Ammon's horn (tissue), 1 donor: ENCODE results near the gene UBXN7.
"Not testable (repeated sequence)": the region's sequence is repeated elsewhere in the genome, so short reads cannot be mapped to it uniquely, and the experiment has no call there.

Experiments
- DNase-seq: peaks from one replicate; pipeline ENCODE4 v3.0.0-alpha.2; 2016; ENCODE audit warnings: low spot score

Gene UBXN7

DNA sequence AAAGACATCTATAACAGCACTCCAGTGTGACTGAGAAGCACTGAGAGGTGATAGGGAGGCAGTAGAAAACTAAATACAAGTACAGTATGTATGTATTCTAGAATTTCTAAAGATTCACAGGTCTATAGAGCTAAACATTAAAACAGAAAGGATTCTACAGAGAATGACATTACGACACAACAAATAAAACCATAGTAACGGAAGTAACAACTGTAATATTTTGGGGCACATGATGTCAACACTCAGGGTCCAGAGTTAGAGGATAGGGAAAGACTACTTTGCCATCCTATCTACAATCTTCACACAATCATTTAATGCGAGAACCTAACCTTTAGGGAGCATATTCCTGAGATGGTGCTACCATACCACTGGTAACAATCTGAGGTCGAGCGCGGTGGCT is 13.6 kb downstream of the UBXN7 start:
- DNase-seq: no peak

DNA sequence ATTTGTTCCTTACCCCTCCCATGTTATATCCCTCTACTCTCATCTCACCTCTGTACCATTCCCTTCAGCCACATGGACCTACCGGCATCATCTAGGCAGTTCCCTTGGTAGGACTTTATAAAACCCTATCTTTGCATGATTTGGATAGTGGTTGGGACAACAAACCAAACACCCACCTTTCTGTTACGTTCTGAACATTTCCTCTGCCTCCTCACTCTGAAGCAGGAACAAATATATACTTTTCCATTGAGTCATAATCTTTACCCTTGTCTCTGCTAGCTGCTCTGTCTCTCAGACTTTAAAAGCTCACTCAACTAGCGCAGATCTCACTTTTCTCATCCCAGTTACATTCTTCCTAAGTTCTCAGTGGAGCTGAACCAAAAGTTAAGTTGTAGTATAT is 17.8 kb downstream of the UBXN7 start:
- no peak for DNase-seq

DNA sequence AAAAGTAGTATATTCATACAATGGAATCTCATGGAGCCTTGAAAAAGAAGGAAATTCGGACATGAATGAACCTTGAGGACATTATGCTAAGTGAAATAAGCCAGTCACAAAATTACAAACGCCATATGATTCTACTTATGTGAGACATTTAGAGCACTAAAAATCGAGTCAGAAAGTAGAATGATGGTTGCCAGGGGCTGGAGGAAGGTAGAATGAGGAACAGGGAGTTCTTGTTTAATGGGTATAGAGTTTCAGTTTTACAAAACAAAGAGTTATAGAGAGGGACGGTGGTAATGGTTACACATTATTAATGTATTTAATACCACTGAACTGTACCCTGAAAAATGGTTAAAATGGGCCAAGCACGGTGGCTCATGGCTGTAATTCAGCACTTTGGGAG is 19.5 kb downstream of the UBXN7 start:
- no peak for DNase-seq

DNA sequence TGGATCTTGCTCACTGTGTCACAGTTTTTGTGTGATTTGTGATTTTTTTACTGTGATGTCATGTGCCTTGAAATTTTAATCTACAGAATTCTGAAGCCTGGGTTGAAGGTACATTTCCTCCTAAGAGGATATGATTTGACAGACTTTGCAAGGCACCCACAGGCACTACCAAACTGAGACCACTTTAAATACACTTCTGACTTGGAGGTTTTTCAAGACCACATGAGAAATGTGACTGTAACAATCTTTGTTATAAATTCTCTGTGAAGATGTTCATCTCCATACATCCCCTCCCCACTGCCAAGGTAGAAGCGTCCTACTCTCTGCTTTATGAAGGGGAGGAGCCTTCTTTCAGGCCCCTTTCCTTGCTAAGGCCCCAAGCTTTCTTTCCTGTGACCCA is 22.8 kb downstream of the UBXN7 start:
- no peak for DNase-seq

DNA sequence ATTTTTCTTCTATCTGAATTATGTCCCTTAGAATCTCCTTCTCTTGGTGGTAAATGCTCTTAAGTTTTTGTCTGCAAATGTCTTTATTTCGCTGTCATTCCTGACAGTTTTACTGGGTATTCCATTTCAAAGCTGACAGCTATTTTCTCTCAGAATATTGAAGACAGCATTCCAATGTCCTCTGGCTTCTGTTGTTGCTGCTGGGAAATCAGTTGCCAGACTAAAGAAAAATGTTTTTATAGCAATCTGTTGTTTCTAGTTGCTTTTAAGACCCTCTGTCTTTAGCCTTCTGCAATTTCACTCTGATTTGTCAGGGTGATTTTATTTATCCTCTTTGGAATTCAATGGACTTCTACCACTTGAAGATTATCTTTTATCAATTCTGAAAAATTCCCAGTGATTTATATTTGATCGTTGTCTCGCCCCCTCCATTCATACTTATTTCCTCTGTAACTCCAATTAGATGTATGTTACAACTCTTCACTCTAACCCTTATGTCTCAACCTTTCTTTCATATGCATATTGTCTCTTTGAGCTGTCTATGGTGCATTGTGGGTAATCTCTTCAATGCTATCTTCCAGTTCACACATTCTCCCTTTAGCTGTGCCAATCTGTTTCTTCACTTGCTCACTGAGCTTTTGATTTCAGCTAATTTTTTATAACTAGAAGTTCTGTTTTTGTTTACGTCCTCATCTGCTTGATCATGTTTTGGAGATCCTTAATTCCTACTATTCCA is 23.5 kb downstream of the UBXN7 start:
- no peak for DNase-seq

DNA sequence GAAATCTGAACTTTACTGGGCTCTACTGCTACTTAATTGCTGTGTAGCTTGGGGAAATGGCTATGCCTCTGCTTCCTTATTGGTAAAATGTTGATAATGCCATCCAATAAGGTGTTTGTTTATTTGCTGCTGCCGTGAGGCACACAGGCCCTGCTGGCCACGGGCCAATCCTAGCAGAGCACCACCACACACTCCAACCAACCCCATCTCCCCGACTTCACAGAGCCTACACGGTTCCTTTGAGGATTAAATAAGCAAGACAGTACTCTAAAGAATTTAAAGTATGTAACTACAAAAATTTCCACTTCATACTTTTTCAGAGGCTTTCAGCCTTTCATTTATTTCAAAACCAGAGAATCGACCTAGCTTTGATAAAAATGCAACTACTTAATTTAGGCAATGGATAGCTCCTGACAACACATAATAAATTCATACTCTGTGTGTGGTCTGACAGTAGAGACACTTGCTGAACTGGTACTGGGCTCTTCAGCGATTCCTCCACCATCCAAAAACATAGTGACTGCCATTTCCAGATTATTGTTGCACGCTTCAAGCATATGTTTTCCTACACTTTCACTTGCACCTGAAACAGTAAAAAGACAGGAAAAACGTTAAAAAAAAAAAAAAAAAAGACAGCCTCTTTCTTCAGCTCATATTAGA is 25.3 kb downstream of the UBXN7 start:
- DNase-seq: no peak

DNA sequence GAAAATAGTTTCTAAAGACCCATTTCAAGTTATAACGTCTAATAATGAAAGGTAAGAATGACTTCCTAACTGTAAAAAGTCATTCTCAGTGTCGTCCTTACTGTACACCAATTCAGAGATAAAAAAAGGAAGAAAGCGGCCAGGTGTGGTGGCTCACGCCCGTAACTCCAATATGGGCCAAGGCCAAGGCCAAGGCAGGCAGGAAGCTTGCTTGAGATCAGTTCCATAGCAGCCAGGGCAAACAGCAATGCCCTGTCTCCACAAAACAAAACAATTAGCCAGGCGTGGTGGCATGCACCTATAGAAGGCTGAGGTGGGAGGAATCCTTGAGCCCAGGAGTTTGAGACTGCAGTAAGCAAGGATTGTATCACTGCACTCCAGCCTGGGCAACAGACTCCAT is 31.9 kb downstream of the UBXN7 start:
- no peak for DNase-seq

DNA sequence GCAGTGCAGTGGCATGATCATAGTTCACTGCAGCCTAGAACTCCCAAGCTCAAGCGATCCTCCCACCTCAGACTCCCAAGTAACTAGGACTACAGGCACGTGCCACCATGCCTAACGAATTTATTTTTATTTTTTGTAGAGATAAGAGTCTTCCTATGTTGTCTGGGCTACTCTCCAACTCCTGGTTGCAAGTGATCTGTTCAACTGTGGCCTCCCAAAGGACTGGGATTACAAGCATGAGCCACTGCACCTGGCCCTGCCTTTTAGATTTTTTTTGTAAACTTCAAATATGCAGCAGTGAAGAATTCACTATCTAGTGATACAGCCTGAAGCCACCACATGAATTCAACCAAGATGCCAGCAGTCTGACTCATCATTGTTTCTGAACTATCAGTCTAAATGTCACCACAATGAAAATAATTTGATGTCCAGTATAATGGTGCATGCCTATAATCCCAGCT is 32.7 kb downstream of the UBXN7 start:
- DNase-seq: no peak

DNA sequence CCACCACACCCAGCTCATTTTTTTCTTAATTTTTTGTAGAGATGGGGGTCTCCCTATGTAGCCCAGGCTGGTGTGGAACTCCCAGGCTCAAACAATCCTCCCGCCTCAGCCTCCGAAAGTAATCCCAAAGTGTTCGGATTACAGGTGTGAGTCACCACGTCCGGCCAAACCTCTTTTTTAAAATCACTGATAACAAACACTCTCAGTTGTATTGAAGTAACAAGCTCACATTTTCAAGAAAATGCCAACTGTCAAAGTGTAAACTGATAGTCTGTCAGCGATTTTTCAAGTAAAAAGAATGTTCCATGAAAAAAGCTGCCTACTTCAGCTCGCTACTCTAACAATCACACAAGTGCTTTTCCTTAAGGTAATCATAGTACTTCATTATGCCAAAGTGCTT is 33.4 kb downstream of the UBXN7 start:
- DNase-seq: no peak

DNA sequence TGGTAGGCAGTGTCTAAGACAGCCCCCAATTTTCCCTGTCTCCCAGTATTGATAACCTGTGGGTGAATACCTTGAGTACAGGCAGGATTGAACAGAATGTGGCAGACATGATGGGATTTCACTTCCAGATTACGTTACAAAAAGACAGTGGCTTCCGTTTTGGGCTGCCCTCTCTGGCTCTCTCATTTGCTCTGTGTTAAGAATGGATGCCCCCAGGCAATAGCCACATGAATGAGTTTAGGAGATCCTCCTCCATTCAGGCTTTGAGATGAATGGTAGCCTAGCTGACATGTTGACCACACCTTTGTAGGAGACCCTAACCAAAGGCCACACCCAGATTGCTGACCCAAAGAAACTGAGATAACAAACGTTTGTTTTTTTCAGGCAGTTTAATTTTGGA is 34.3 kb downstream of the UBXN7 start:
- DNase-seq: no peak

DNA sequence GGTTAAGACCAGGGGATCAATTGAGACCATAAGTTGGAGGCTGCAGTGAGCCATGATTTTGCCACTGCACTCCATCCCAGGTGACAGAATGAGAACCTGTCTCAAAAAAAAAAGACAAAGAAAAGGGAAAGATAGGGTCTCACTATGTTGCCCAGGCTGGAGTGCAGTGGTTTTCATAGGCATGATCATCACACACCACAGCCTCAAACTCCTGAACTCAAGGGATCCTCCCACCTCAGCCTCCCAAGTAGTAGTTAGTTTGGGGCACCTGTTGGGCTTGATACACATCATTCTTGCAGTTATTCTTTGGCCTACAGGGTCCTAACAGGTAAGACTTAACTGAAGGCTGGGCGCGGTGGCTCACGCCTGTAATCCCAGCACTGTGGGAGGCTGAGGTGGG is 42.1 kb downstream of the UBXN7 start:
- no peak for DNase-seq

DNA sequence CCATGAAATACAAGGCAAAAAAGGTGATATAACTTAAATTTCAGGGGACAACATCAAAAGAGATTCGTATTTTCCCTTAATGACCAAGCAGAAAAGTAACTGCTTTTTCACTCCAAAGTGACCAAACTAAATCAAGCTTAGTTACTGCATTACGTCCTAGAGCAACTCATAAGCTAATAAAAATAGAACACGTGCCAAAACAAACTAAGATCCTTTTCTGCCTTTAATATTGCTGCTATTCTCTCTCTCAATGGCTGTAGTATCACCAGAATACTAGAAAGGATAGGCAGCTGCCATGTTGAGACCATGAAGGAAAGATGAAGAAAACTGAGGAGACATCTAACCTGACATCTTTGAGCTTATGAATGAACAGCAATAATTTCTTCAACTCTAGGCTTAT is 43.3 kb downstream of the UBXN7 start:
- DNase-seq: no peak

DNA sequence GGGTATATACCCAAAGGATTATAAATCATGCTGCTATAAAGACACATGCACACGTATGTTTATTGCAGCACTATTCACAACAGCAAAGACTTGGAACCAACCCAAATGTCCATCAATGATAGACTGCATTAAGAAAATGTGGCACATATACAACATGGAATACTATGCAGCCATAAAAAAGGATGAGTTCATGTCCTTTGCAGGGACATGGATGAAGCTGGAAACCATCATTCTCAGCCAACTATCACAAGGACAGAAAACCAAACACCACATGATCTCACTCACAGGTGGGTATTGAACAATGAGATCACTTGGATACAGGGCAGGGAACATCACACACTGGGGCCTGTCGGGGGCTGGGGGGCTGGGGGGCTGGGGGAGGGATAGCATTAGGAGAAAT is 44.3 kb downstream of the UBXN7 start:
- not testable (repeated sequence) for DNase-seq

DNA sequence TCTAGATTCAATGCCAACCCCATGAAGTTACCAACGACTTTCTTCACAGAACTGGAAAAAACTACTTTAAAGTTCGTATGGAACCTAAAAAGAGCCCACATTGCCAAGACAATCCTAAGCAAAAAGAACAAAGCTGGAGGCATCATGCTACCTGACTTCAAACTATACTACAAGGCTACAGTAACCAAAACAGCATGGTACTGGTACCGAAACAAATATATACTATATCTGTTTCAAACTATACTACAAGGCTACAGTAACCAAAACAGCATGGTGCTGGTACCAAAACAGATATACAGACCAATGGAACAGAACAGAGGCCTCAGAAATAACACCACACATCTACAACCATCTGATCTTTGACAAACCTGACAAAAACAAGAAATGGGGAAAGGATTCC is 45.4 kb downstream of the UBXN7 start:
- not testable (repeated sequence) for DNase-seq

DNA sequence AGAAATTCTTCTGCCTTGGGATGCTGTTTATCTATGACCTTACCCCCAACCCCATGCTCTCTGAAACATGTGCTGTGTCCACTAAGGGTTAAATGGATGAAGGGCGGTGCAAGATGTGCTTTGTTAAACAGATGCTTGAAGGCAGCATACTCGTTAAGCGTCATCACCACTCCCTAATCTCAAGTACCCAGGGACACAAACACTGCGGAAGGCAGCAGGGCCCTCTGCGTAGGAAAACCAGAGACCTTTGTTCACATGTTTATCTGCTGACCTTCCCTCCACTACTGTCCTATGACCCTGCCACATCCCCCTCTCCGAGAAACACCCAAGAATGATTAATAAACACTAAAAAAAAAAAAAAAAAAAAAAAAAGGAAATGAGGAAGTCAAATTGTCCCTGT is 46.2 kb downstream of the UBXN7 start:
- DNase-seq: not testable (repeated sequence)

DNA sequence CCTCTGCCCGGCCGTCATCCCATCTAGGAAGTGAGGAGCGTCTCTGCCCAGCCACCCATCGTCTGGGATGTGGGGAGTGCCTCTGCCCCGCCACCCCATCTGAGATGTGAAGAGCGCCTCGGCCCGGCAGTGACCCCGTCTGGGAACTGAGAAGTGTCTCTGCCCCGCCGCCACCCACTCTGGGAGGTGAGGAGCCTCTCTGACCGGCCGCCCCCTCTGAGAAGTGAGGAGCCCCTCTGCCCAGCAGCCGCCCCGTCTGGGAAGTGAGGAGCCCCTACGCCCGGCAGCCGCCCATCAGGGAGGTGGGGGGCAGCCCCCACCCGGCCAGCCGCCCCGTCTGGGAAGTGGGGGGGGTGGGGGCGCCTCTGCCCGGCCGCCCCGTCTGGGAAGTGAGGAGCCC is 46.8 kb downstream of the UBXN7 start:
- DNase-seq: not testable (repeated sequence)

DNA sequence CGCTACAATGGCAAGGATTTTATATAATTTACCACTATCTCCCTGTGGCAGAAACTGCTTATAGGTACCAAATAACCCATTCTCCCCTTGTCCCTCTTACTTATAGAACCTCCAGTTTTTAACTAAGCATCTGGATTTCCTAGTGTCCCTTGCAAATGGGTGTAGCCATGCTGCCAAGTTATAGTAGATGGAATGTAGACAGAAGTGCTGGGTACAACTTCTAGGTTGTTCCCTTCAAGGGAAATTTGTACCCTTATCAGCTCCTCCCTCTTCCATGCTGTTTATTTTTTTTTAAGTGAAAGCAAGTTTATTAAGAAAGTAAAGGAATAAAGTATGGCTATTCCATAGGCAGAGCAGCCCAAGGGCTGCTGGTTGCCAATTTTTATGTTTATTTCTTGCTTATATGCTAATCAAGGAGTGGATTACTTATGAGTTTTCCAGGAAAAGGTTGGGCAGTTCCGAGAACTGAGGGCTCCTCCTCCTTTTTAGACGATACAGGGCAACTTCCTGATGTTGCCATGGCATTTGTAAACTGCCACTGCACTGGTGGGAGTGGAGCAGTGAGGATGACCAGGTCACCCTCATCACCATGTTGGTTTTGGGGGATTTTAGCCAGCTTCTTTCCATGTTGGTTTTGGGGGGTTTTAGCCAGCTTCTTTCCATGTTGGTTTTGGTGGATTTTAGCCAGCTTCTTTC is 53.9 kb downstream of the UBXN7 start:
- no peak for DNase-seq

DNA sequence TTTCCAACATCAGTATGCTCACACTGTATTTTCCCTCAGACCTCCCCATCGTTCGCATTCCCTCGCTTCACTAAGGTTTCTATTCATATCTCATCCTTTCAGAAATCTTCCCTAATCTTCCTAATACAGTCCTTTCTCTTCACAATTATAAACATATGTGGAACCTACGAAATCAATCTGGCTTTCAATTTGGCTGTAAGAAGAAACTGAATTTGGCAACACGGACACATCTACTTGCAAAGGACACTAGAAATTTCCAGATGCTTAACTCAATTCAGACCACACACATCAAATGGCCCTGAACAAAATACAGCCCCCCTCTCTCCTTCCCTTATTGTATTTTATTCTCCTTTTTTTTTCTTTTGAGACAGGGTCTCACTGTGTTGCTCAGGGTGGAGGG is 54.9 kb downstream of the UBXN7 start:
- no peak for DNase-seq

DNA sequence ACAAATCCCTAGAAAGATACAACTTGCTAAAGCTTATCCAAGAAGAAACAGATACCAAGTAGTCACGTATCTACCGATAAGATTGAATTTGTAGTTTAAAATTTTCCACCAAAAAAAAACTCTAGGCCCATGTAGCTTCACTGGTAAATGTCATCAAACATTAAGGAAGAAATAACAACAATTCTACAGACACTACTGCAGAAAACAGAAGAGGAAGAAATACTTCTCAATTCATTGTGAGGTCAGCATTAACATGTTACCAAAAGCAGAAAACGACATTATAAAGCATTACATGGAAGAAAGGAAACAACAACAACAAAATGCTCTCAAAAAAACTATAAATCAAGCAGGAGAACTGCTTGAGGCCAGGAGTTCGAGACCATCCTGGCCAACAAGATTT is 66.5 kb downstream of the UBXN7 start:
- no peak for DNase-seq

DNA sequence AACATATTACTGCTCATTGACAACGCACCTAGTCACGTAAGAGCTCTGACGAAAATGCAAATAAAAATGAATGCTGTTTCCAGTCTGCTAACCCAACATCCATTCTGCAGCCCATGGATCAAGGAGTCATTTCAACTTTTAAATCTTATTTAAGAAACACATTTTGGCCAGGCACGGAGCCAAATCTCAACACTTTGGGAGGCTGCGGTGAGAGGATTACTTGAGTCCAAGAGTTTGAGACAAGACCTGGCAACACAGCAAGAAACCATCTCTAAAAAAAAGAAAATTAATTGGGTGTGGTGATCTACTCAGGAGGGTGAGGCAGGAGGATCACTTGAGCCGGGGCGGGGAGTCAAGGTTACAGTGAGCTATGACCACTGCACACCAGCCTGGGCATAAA is 71.6 kb downstream of the UBXN7 start:
- DNase-seq: no peak

DNA sequence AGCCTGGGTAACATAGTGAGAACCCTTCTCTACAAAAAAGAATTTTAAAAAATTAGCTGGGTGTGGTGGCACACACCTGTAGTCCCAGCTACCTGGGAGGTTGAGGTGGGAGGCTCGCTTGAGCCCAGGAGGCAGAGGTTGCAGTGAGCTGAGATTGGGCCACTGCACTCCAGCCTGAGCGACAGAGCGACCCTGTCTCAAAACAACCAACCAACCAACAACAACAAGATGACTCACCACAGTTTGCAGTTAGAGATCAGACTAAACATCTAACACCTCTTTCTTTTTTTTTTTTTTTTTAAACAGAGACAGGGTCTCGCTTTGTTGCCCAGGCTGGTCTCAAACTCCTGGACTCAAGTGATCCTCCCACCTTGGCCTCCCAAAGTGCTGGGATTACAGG is 73.7 kb downstream of the UBXN7 start:
- DNase-seq: not testable (repeated sequence)

DNA sequence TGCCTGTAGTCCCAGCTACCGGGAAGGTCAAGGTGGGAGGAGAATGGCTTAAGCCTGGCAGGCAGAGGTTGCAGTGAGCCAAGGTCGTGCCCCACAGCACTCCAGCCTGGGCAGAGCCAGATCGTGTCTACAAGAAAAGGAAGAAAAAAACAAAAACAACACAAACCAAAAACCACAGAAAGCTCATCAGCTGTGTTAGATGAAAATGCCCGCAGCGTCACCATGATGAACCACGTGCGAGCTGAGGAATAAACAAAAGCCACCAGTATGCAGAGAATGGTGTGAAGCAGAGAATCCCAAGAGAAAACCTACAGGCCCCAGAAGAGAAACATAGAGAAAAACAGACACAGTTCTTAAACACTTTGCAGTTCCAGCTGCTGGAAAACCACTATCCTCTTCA is 74.3 kb downstream of the UBXN7 start:
- DNase-seq: no peak

DNA sequence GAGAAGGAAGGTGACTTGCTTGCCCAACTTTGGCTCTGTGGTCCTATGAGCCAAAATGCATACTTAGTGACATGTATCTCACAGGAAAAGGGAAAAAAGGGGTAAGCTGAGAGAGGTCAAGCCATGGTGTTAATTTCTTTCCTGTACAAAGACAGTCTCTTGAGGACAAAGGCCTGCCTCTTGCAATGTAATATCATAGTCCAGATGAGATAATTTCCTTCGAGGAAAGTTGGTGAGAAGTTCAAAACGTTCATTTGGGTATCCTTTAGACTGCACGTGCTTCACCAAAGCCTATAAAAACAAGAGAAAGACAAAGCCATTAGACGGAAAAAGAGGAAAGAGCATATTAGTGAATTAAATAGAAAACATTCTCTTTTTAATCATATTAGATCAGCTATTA is 75.7 kb downstream of the UBXN7 start:
- DNase-seq: no peak
